H1 (cell line): ENCODE measurements around the gene TCF25. TPM values are rescaled to one million over a fixed set of nuclear protein-coding genes. Genes with fewer than 3 reads are reported as not detected.

Source experiments
- CTCF ChIA-PET: fragments of 300-600 bp; sonication (Branson Sonifier 250); formaldehyde crosslinking; loops from one replicate; lab custom pipeline; 2021; ENCODE audit not compliant: partially characterized antibody; lab: Charles Lee
- POLR2A ChIA-PET: fragments of 300-600 bp; sonication (Branson Sonifier 250); formaldehyde crosslinking; loops from one replicate; lab custom pipeline; 2021; ENCODE audit warnings: inconsistent platforms; ENCODE audit not compliant: partially characterized antibody; lab: Charles Lee
- DNase-seq, 2 experiments: peaks; one replicate each; pipeline versions ENCODE4 v3.0.0 to v3.0.0-alpha.2; 2010 to 2022; ENCODE audit warnings: low spot score in 2 of 2, low read depth in 1 of 2, mixed read lengths in 1 of 2
- FAIRE-seq: peaks from 2 replicates; lab custom pipeline; 2011; peaks lifted over from hg19 to GRCh38; lab: Jason Lieb, UNC
- H2AFZ ChIP-seq: 2 replicates; pipeline ENCODE4 v1.8.1; 2012; ENCODE audit warnings: low read length, inconsistent platforms
- H2AK5ac ChIP-seq: 2 replicates; pipeline ENCODE4 v1.6.1; 2013; ENCODE audit warnings: low read depth, low read length
- H2BK120ac ChIP-seq: replicated peaks from 2 replicates; pipeline ENCODE3; 2013; ENCODE audit warnings: low read depth, low read length, inconsistent platforms
- H2BK12ac ChIP-seq: 2 replicates; pipeline ENCODE4 v1.6.1; 2013; ENCODE audit warnings: low read depth, low read length
- H2BK15ac ChIP-seq: 2 replicates; pipeline ENCODE4 v1.6.1; 2013; ENCODE audit warnings: low read length
- H2BK20ac ChIP-seq: 2 replicates; pipeline ENCODE4 v1.6.1; 2013; ENCODE audit warnings: low read length
- H2BK5ac ChIP-seq: 2 replicates; pipeline ENCODE4 v1.6.1; 2013; ENCODE audit warnings: low read depth, low read length
- H3K14ac ChIP-seq: 2 replicates; pipeline ENCODE4 v1.6.1; 2013; ENCODE audit warnings: inconsistent platforms; ENCODE audit not compliant: insufficient read length
- H3K18ac ChIP-seq: 2 replicates; pipeline ENCODE4 v1.6.1; 2013; ENCODE audit warnings: low read length; ENCODE audit errors: extremely low read depth
- H3K23ac ChIP-seq: 2 replicates; pipeline ENCODE4 v1.6.1; 2013; ENCODE audit warnings: inconsistent platforms; ENCODE audit not compliant: insufficient read length
- H3K23me2 ChIP-seq: 2 replicates; pipeline ENCODE4 v1.6.1; 2013; ENCODE audit warnings: low read depth, low read length
- H3K27ac ChIP-seq: 2 replicates; pipeline ENCODE4 v1.6.1; 2011; ENCODE audit warnings: low read depth, low read length, inconsistent platforms
- H3K27me3 ChIP-seq, 4 experiments: replicated peaks in 1 of 4; 1 replicate in 1 of 4; 2 replicates in 3 of 4; pipeline versions ENCODE4 v1.6.1 to v1.8.1; 2011 to 2013; ENCODE audit warnings: low read length in 3 of 4, mild to moderate bottlenecking in 3 of 4, inconsistent platforms in 2 of 4, mixed read lengths in 2 of 4, moderate library complexity in 1 of 4; ENCODE audit not compliant: control insufficient read depth in 3 of 4, insufficient read depth in 3 of 4; ENCODE audit errors: extremely low read depth in 1 of 4
- H3K36me3 ChIP-seq, 4 experiments: 2 replicates each; pipeline versions ENCODE4 v1.6.1 to v1.8.1; 2011 to 2013; ENCODE audit warnings: mild to moderate bottlenecking in 4 of 4, low read length in 3 of 4, moderate library complexity in 2 of 4, control low read depth in 1 of 4, inconsistent platforms in 1 of 4; ENCODE audit not compliant: insufficient read depth in 4 of 4, control insufficient read depth in 2 of 4
- H3K4ac ChIP-seq: replicated peaks from 2 replicates; pipeline ENCODE3; 2013; ENCODE audit warnings: low read length, low read depth, mixed read lengths, inconsistent platforms; ENCODE audit not compliant: insufficient read length
- H3K4me1 ChIP-seq, 4 experiments: replicated peaks in 1 of 4; 1 replicate in 1 of 4; 2 replicates in 3 of 4; pipeline versions ENCODE4 v1.6.1 to v1.8.1; 2011 to 2013; ENCODE audit warnings: low read length in 3 of 4, inconsistent platforms in 2 of 4, mixed read lengths in 1 of 4; ENCODE audit not compliant: insufficient read depth in 4 of 4, control insufficient read depth in 3 of 4
- H3K4me2 ChIP-seq, 2 experiments: 2 replicates each; pipeline versions ENCODE4 v1.6.1 to v1.8.1; 2011 to 2013; ENCODE audit warnings: low read depth in 2 of 2, low read length in 2 of 2, control low read depth in 1 of 2, inconsistent platforms in 1 of 2, mild to moderate bottlenecking in 1 of 2; ENCODE audit not compliant: insufficient read depth in 1 of 2
- H3K4me3 ChIP-seq, 4 experiments: fragments of 200-600, 300-600 bp in 1 of 4; sonication (generic), shearing (Covaris generic), sonication (Bioruptor Twin) in 1 of 4; 2 replicates each; pipeline versions ENCODE4 v1.5.1 to v1.8.1; 2011 to 2016; ENCODE audit warnings: low read length in 4 of 4, low read depth in 3 of 4, control low read depth in 2 of 4, inconsistent platforms in 2 of 4, mild to moderate bottlenecking in 2 of 4, mixed read lengths in 1 of 4, moderate library complexity in 1 of 4; ENCODE audit not compliant: insufficient read depth in 2 of 4; ENCODE audit errors: extremely low read depth in 1 of 4
- H3K56ac ChIP-seq: replicated peaks from 2 replicates; pipeline ENCODE3; 2013; ENCODE audit warnings: low read depth, mild to moderate bottlenecking, mixed read lengths, low read length, inconsistent platforms; ENCODE audit not compliant: insufficient read length
- H3K79me1 ChIP-seq: 2 replicates; pipeline ENCODE4 v1.6.1; 2013; ENCODE audit warnings: low read depth, low read length, control low read depth
- H3K79me2 ChIP-seq, 2 experiments: 2 replicates each; pipeline versions ENCODE4 v1.6.1 to v1.8.1; 2012 to 2013; ENCODE audit warnings: low read length in 2 of 2, mild to moderate bottlenecking in 2 of 2, inconsistent platforms in 1 of 2; ENCODE audit not compliant: insufficient read depth in 2 of 2, control insufficient read depth in 1 of 2
- H3K9ac ChIP-seq, 4 experiments: replicated peaks in 1 of 4; 1 replicate in 1 of 4; 2 replicates in 3 of 4; pipeline versions ENCODE4 v1.6.1 to v1.8.1; 2011 to 2013; ENCODE audit warnings: low read depth in 3 of 4, low read length in 3 of 4, control low read depth in 2 of 4, mild to moderate bottlenecking in 2 of 4, moderate library complexity in 2 of 4, inconsistent platforms in 1 of 4; ENCODE audit errors: extremely low read depth in 1 of 4
- H3K9me3 ChIP-seq, 2 experiments: 2 replicates each; pipeline versions ENCODE4 v1.6.1 to v1.8.1; 2012 to 2013; ENCODE audit warnings: mild to moderate bottlenecking in 2 of 2, moderate library complexity in 2 of 2, control low read depth in 1 of 2, inconsistent platforms in 1 of 2, low read depth in 1 of 2, low read length in 1 of 2, mixed read lengths in 1 of 2; ENCODE audit not compliant: insufficient read depth in 2 of 2
- H4K20me1 ChIP-seq, 2 experiments: replicated peaks in 1 of 2; 2 replicates each; pipeline versions ENCODE3 to v1.8.1; 2011 to 2013; ENCODE audit warnings: inconsistent platforms in 2 of 2, low read length in 2 of 2, mild to moderate bottlenecking in 1 of 2; ENCODE audit not compliant: insufficient read depth in 2 of 2, control insufficient read depth in 1 of 2
- H4K5ac ChIP-seq: 2 replicates; pipeline ENCODE4 v1.6.1; 2013; ENCODE audit warnings: low read length, low read depth, mixed read lengths, inconsistent platforms; ENCODE audit not compliant: insufficient read length
- H4K8ac ChIP-seq: 2 replicates; pipeline ENCODE4 v1.8.0; 2013; ENCODE audit warnings: mild to moderate bottlenecking, moderate library complexity, low read length, inconsistent platforms; ENCODE audit not compliant: insufficient read depth; ENCODE audit errors: extremely low read depth
- H4K91ac ChIP-seq: replicated peaks from 2 replicates; pipeline ENCODE3; 2013; ENCODE audit warnings: low read length, mixed read lengths, inconsistent platforms; ENCODE audit not compliant: insufficient read length
- ASH2L ChIP-seq: fragments of 200-600, 300-600 bp; sonication (generic); IDR thresholded peaks from one replicate; pipeline ENCODE4 v1.7.1; 2017; ENCODE audit warnings: low read length
- EGR1 ChIP-seq: IDR thresholded peaks from 2 replicates; pipeline ENCODE4 v1.6.1; 2011; ENCODE audit warnings: low read depth, low read length, borderline replicate concordance
- RAD21 ChIP-seq, 2 experiments: IDR thresholded peaks in 1 of 2; conservative IDR thresholded peaks in 1 of 2; 2 replicates each; pipeline ENCODE4 v1.6.1; 2011; ENCODE audit warnings: low read depth in 2 of 2, low read length in 2 of 2, improper control_type of control experiment in 1 of 2, inconsistent platforms in 1 of 2, mild to moderate bottlenecking in 1 of 2, moderate library complexity in 1 of 2
- RBBP5 ChIP-seq: IDR thresholded peaks from 2 replicates; pipeline ENCODE4 v1.7.1; 2012; ENCODE audit warnings: low read depth, mild to moderate bottlenecking, inconsistent platforms, low read length, moderate library complexity, borderline replicate concordance
- SP4 ChIP-seq: IDR thresholded peaks from 2 replicates; pipeline ENCODE4 v1.6.1; 2012; ENCODE audit warnings: low read length, inconsistent platforms
- WGBS, 2 experiments: shearing (Covaris generic) in 1 of 2; methylation state at CpG; one replicate each; pipeline versions ENCODE4 v1.1.6 to v1.1.7; 2013 to 2015; ENCODE audit warnings: low lambda C conversion rate in 2 of 2, mixed read lengths in 2 of 2, inconsistent platforms in 1 of 2, low coverage in 1 of 2, missing lambda C conversion rate in 1 of 2; ENCODE audit not compliant: insufficient replicate concordance in 2 of 2, insufficient coverage in 1 of 2, insufficient read length in 1 of 2; ENCODE audit errors: extremely low coverage in 1 of 2, missing lambda C conversion rate in 1 of 2; 5-methylcytosine and 5-hydroxymethylcytosine counted together
- polyA plus RNA-seq, 7 experiments: library from polyadenylated mRNA; depleted of rRNA in 3 of 7; stranded (reverse) in 5 of 7; unstranded in 2 of 7; fragments of >200 nt in 5 of 7; fragments of 200-250 nt in 2 of 7; gene quantifications; 1 replicate in 5 of 7; 2 replicates in 1 of 7; 4 replicates in 1 of 7; pipeline versions ENCODE4 v1.2.1 to v1.2.3, GENCODE V29; 2011 to 2013; ENCODE audit warnings: missing spikeins in 2 of 7, mixed read lengths in 2 of 7
- total RNA-seq: library from RNA; stranded (reverse); fragmentation: NEBNext Ultra II Directional; extraction: Animal tissue kit (Norgen Biotek cat#: 25700); gene quantifications from 2 replicates; pipeline ENCODE4 v1.2.1, GENCODE V29; 2021

Gene TCF25
- total and polyA plus RNA-seq, 2 of the 8 experiments (the other 6 are each of a cell fraction or from before 2014, with no cell fraction given), result 78.1 to 102 TPM

DNA sequence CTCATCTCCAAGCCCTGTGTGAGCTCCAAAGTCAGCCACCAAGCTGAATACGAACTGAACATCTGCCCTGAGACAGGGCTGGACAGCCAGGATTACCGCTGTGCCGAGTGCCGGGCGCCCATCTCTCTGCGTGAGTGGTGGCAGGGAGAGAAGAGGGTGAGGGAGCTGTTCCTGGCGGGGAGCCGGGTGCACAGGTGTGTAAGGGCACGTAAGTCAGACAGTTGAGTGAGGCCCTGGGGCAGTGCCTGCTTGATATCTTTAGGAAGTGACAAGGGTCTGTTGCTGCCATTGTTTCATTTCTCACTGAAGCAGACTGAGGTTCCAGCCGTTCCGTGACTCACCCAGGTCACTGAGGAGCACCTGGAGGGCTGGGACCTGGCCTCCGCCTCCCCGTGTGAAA is 87.6 kb downstream of the TCF25 start:
- DNase-seq (no peak), FAIRE-seq (no peak)
- no peak overlapping the region for H3K4me2 ChIP-seq
- no peaks in the 10 kb centered on the region for H3K23me2 ChIP-seq
- H2BK120ac ChIP-seq, result no peak overlapping the region
- H3K56ac ChIP-seq, result no peak overlapping the region
- no peak overlapping the region for H4K8ac ChIP-seq
- no peak overlapping the region for H4K5ac ChIP-seq
- no peaks in the 10 kb centered on the region; a peak in 1 of 7 replicates for H3K4me1 ChIP-seq
- no peak overlapping the region for H3K14ac ChIP-seq
- no peaks in the 10 kb centered on the region for H3K79me1 ChIP-seq
- no peak overlapping the region for H3K4ac ChIP-seq
- H3K9ac ChIP-seq, result no peak overlapping the region
- ChIA-PET POLR2A (interaction anchor here (1.2 to 7.5 kb wide), 5 partner anchors 9 to 31 kb away, joined by 3 to 54 read pairs (median 5); no protein-coding TSS in a partner anchor), CTCF (interaction anchor here (0.6 to 1.4 kb wide), 3 partner anchors 11 to 65 kb away, joined by 3 to 4 read pairs (median 4); no protein-coding TSS in a partner anchor)
- H3K23ac ChIP-seq, result no peak overlapping the region
- no peak overlapping the region for H3K4me3 ChIP-seq
- H2BK5ac ChIP-seq, result no peak overlapping the region
- H4K91ac ChIP-seq, result no peak overlapping the region
- no peaks in the 10 kb centered on the region for H3K79me2 ChIP-seq
- H3K18ac ChIP-seq, result no peak overlapping the region
- H2BK20ac ChIP-seq, result no peak overlapping the region
- no peak overlapping the region for H2AFZ ChIP-seq
- no peak overlapping the region for H2AK5ac ChIP-seq
- H2BK15ac ChIP-seq, result no peak overlapping the region
- H3K27me3 ChIP-seq, result no peaks in the 10 kb centered on the region
- no peaks in the 10 kb centered on the region for H3K9me3 ChIP-seq
- no peak overlapping the region for H2BK12ac ChIP-seq
- peaks cover 1 to 7% of the 10 kb centered on the region in 2 experiments for H4K20me1 ChIP-seq
- no peak overlapping the region for H3K27ac ChIP-seq
- WGBS, 2 experiments, result 86% methylated on average over 13 of the region's 13 CpGs; no CpG with 5 or more reads in 1 of the 2 experiments
- peaks cover 0 to 10% (median 4%) of the 10 kb centered on the region in 4 experiments; a peak in 4 of 8 replicates for H3K36me3 ChIP-seq
- no peak for TF ChIP-seq RAD21 (IDR thresholded peaks at IDR 0.05 in 1 of 2, conservative IDR thresholded peaks at IDR 0.05 in 1 of 2; ENCODE audit: low read depth in 2 of 2, low read length in 2 of 2)
- TF ChIP-seq SP4, result no peak
- no peak for TF ChIP-seq RBBP5
- no peak for TF ChIP-seq EGR1
- no peak for TF ChIP-seq ASH2L
